ENCODE results near the gene MYO6.
A peak's percentile ranks its signal among the peaks of the same experiment; 100 is the strongest.

MYO6 gene

GRCh38 chr6:75735491-75736186 lies 13.4 kb upstream of the MYO6 start:
- Mint-ChIP-seq H3K9me3 (no peaks in the 10 kb centered on the region), H3K27me3 (ENCODE audit: low read depth) (no peaks in the 10 kb centered on the region), H3K27ac (peak overlapping the region; percentile 77 to 94 (median 79)), H3K36me3 (ENCODE audit: low read depth) (no peaks in the 10 kb centered on the region), H3K4me1 (no peaks in the 10 kb centered on the region), H3K4me3 (no peak overlapping the region)
- TF ChIP-seq, protein P1, sequence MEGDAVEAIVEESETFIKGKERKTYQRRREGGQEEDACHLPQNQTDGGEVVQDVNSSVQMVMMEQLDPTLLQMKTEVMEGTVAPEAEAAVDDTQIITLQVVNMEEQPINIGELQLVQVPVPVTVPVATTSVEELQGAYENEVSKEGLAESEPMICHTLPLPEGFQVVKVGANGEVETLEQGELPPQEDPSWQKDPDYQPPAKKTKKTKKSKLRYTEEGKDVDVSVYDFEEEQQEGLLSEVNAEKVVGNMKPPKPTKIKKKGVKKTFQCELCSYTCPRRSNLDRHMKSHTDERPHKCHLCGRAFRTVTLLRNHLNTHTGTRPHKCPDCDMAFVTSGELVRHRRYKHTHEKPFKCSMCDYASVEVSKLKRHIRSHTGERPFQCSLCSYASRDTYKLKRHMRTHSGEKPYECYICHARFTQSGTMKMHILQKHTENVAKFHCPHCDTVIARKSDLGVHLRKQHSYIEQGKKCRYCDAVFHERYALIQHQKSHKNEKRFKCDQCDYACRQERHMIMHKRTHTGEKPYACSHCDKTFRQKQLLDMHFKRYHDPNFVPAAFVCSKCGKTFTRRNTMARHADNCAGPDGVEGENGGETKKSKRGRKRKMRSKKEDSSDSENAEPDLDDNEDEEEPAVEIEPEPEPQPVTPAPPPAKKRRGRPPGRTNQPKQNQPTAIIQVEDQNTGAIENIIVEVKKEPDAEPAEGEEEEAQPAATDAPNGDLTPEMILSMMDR (IDR thresholded peaks at IDR 0.05; ENCODE audit: unreplicated experiment in 3 of 3), result no peak

DNA sequence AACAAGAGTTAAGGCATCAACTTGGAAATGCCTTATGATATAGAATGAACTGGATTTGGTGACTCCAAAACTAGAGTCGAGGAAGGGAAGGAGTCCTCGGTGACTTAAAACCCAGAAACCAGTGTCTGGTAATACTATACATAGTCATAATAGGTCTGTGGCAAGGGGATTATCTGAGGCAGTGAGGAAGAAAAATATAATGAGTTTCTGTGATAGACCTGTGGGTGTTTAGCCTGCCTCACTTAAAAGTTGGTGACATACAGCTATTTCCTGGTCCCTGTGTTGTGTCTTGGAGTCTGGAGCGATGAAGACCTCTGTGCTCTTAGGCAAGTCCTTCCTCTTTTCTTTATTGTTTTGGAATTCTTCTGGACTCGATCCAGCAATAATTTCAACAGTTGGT lies 5.1 kb upstream of the MYO6 start:
- Mint-ChIP-seq H3K4me1 (peaks cover 11% of the 10 kb centered on the region), H3K36me3 (ENCODE audit: low read depth) (no peaks in the 10 kb centered on the region), H3K27ac (peak overlapping the region in 1 of 3 experiments; percentile 14), H3K27me3 (ENCODE audit: low read depth) (peaks cover 5% of the 10 kb centered on the region), H3K4me3 (no peak overlapping the region), H3K9me3 (no peaks in the 10 kb centered on the region)
- TF ChIP-seq, protein P1 (IDR thresholded peaks at IDR 0.05; ENCODE audit: unreplicated experiment in 3 of 3), result no peak

DNA sequence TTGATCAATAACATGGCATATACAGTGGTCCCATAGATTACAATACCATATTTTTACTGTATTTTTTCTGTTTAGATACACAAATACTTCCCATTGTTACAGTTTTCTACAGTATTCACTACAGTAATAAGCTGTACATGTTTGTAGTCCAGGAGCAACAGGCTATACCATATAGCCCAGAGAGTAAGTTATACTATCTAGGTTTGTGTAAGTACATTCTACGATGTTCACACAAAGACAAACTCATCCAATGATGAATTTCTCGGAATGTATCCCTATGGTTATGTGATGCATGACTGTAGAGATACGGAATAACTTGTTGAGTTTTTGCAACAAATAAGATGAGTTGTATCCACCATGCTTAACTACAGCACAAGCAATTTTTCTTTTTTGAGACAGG lies 3.6 kb upstream of the MYO6 start:
- Mint-ChIP-seq H3K36me3 (ENCODE audit: low read depth) (no peaks in the 10 kb centered on the region), H3K4me3 (no peak overlapping the region), H3K27ac (no peak overlapping the region), H3K4me1 (peaks cover 16% of the 10 kb centered on the region), H3K9me3 (no peaks in the 10 kb centered on the region), H3K27me3 (ENCODE audit: low read depth) (peaks cover 5% of the 10 kb centered on the region)
- TF ChIP-seq, protein P1 (IDR thresholded peaks at IDR 0.05; ENCODE audit: unreplicated experiment in 3 of 3), result no peak

GRCh38 chr6:75746221-75746620 lies 2.8 kb upstream of the MYO6 start:
- peak overlapping the region; percentile 7 to 38 (median 34) for H3K4me3 Mint-ChIP-seq
- no peaks in the 10 kb centered on the region for H3K9me3 Mint-ChIP-seq
- H3K27ac Mint-ChIP-seq, result peak overlapping the region in 2 of 3 experiments; percentile 6 to 23
- TF ChIP-seq, protein P1 (IDR thresholded peaks at IDR 0.05; ENCODE audit: unreplicated experiment in 3 of 3), result no peak
- no peaks in the 10 kb centered on the region for H3K36me3 Mint-ChIP-seq (ENCODE audit: low read depth)
- H3K4me1 Mint-ChIP-seq, result peaks cover 22% of the 10 kb centered on the region
- H3K27me3 Mint-ChIP-seq (ENCODE audit: low read depth), result peaks cover 5% of the 10 kb centered on the region

DNA sequence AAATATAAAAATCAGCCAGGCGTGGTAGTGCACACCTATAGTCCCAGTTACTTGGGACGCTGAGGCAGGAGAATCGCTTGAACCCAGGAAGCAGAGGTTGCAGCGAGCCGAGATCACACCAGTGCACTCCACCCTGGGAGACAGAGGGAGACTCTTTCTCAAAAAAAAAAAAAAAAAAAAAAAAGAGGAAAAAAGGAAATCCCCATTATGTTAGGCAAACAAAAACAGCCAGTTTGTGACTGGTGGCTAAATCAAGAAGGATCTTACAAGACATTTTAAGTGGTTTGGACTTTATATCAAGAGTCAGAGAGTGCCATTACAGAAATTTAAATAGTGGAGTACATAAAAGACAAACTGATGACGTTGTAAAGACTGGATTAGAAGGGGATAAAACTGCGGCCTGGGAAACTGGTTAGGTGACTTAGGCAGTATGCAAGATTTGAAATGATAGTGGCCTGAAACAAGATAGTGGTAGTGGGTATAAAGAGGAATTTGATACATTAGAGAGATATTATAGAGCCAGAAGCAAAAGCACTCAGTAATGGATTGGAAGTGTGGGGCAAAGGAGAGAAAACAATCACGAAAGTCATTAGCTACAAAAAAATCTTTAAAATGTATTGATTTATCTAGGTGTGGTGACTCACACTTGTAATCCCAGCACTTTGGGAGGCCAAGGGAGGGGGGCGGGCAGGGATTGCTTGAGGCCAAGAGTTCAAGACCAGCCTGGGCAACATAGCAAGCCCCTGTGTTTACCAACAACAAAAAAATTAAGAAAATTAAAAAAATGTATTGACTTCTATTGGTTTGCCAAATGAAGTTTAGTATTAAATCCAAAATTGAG lies 1.7 kb upstream of the MYO6 start:
- TF ChIP-seq, protein P1 (IDR thresholded peaks at IDR 0.05; ENCODE audit: unreplicated experiment in 3 of 3), result no peak
- no peaks in the 10 kb centered on the region for H3K9me3 Mint-ChIP-seq
- H3K4me1 Mint-ChIP-seq, result peaks cover 22% of the 10 kb centered on the region
- peaks cover 5% of the 10 kb centered on the region for H3K27me3 Mint-ChIP-seq (ENCODE audit: low read depth)
- H3K36me3 Mint-ChIP-seq (ENCODE audit: low read depth), result no peaks in the 10 kb centered on the region
- peak overlapping the region; percentile 10 to 53 (median 48) for H3K27ac Mint-ChIP-seq
- H3K4me3 Mint-ChIP-seq, result peak overlapping the region; percentile 73 to 86 (median 78)

Data from nephron (organoid).